H1 (cell line): ENCODE data around the gene STRIP2. TPM values are rescaled to one million over a fixed set of nuclear protein-coding genes. Genes with fewer than 3 reads are reported as not detected.

Experiments used
- CTCF ChIA-PET: fragments of 300-600 bp; sonication (Branson Sonifier 250); formaldehyde crosslinking; loops from one replicate; lab custom pipeline; 2021; ENCODE audit not compliant: partially characterized antibody; lab: Charles Lee
- POLR2A ChIA-PET: fragments of 300-600 bp; sonication (Branson Sonifier 250); formaldehyde crosslinking; loops from one replicate; lab custom pipeline; 2021; ENCODE audit warnings: inconsistent platforms; ENCODE audit not compliant: partially characterized antibody; lab: Charles Lee
- DNase-seq, 2 experiments: peaks; one replicate each; pipeline versions ENCODE4 v3.0.0 to v3.0.0-alpha.2; 2010 to 2022; ENCODE audit warnings: low spot score in 2 of 2, low read depth in 1 of 2, mixed read lengths in 1 of 2
- FAIRE-seq: peaks from 2 replicates; lab custom pipeline; 2011; peaks lifted over from hg19 to GRCh38; lab: Jason Lieb, UNC
- H2AFZ ChIP-seq: 2 replicates; pipeline ENCODE4 v1.8.1; 2012; ENCODE audit warnings: low read length, inconsistent platforms
- H2AK5ac ChIP-seq: 2 replicates; pipeline ENCODE4 v1.6.1; 2013; ENCODE audit warnings: low read depth, low read length
- H2BK120ac ChIP-seq: replicated peaks from 2 replicates; pipeline ENCODE3; 2013; ENCODE audit warnings: low read depth, low read length, inconsistent platforms
- H2BK12ac ChIP-seq: 2 replicates; pipeline ENCODE4 v1.6.1; 2013; ENCODE audit warnings: low read depth, low read length
- H2BK15ac ChIP-seq: 2 replicates; pipeline ENCODE4 v1.6.1; 2013; ENCODE audit warnings: low read length
- H2BK20ac ChIP-seq: 2 replicates; pipeline ENCODE4 v1.6.1; 2013; ENCODE audit warnings: low read length
- H2BK5ac ChIP-seq: 2 replicates; pipeline ENCODE4 v1.6.1; 2013; ENCODE audit warnings: low read depth, low read length
- H3K14ac ChIP-seq: 2 replicates; pipeline ENCODE4 v1.6.1; 2013; ENCODE audit warnings: inconsistent platforms; ENCODE audit not compliant: insufficient read length
- H3K18ac ChIP-seq: 2 replicates; pipeline ENCODE4 v1.6.1; 2013; ENCODE audit warnings: low read length; ENCODE audit errors: extremely low read depth
- H3K23ac ChIP-seq: 2 replicates; pipeline ENCODE4 v1.6.1; 2013; ENCODE audit warnings: inconsistent platforms; ENCODE audit not compliant: insufficient read length
- H3K23me2 ChIP-seq: 2 replicates; pipeline ENCODE4 v1.6.1; 2013; ENCODE audit warnings: low read depth, low read length
- H3K27ac ChIP-seq: 2 replicates; pipeline ENCODE4 v1.6.1; 2011; ENCODE audit warnings: low read depth, low read length, inconsistent platforms
- H3K27me3 ChIP-seq, 4 experiments: replicated peaks in 1 of 4; 1 replicate in 1 of 4; 2 replicates in 3 of 4; pipeline versions ENCODE4 v1.6.1 to v1.8.1; 2011 to 2013; ENCODE audit warnings: low read length in 3 of 4, mild to moderate bottlenecking in 3 of 4, inconsistent platforms in 2 of 4, mixed read lengths in 2 of 4, moderate library complexity in 1 of 4; ENCODE audit not compliant: control insufficient read depth in 3 of 4, insufficient read depth in 3 of 4; ENCODE audit errors: extremely low read depth in 1 of 4
- H3K36me3 ChIP-seq, 4 experiments: 2 replicates each; pipeline versions ENCODE4 v1.6.1 to v1.8.1; 2011 to 2013; ENCODE audit warnings: mild to moderate bottlenecking in 4 of 4, low read length in 3 of 4, moderate library complexity in 2 of 4, control low read depth in 1 of 4, inconsistent platforms in 1 of 4; ENCODE audit not compliant: insufficient read depth in 4 of 4, control insufficient read depth in 2 of 4
- H3K4ac ChIP-seq: replicated peaks from 2 replicates; pipeline ENCODE3; 2013; ENCODE audit warnings: low read length, low read depth, mixed read lengths, inconsistent platforms; ENCODE audit not compliant: insufficient read length
- H3K4me1 ChIP-seq, 4 experiments: replicated peaks in 1 of 4; 1 replicate in 1 of 4; 2 replicates in 3 of 4; pipeline versions ENCODE4 v1.6.1 to v1.8.1; 2011 to 2013; ENCODE audit warnings: low read length in 3 of 4, inconsistent platforms in 2 of 4, mixed read lengths in 1 of 4; ENCODE audit not compliant: insufficient read depth in 4 of 4, control insufficient read depth in 3 of 4
- H3K4me2 ChIP-seq, 2 experiments: 2 replicates each; pipeline versions ENCODE4 v1.6.1 to v1.8.1; 2011 to 2013; ENCODE audit warnings: low read depth in 2 of 2, low read length in 2 of 2, control low read depth in 1 of 2, inconsistent platforms in 1 of 2, mild to moderate bottlenecking in 1 of 2; ENCODE audit not compliant: insufficient read depth in 1 of 2
- H3K4me3 ChIP-seq, 4 experiments: fragments of 200-600, 300-600 bp in 1 of 4; sonication (generic), shearing (Covaris generic), sonication (Bioruptor Twin) in 1 of 4; 2 replicates each; pipeline versions ENCODE4 v1.5.1 to v1.8.1; 2011 to 2016; ENCODE audit warnings: low read length in 4 of 4, low read depth in 3 of 4, control low read depth in 2 of 4, inconsistent platforms in 2 of 4, mild to moderate bottlenecking in 2 of 4, mixed read lengths in 1 of 4, moderate library complexity in 1 of 4; ENCODE audit not compliant: insufficient read depth in 2 of 4; ENCODE audit errors: extremely low read depth in 1 of 4
- H3K56ac ChIP-seq: replicated peaks from 2 replicates; pipeline ENCODE3; 2013; ENCODE audit warnings: low read depth, mild to moderate bottlenecking, mixed read lengths, low read length, inconsistent platforms; ENCODE audit not compliant: insufficient read length
- H3K79me1 ChIP-seq: 2 replicates; pipeline ENCODE4 v1.6.1; 2013; ENCODE audit warnings: low read depth, low read length, control low read depth
- H3K79me2 ChIP-seq, 2 experiments: 2 replicates each; pipeline versions ENCODE4 v1.6.1 to v1.8.1; 2012 to 2013; ENCODE audit warnings: low read length in 2 of 2, mild to moderate bottlenecking in 2 of 2, inconsistent platforms in 1 of 2; ENCODE audit not compliant: insufficient read depth in 2 of 2, control insufficient read depth in 1 of 2
- H3K9ac ChIP-seq, 4 experiments: replicated peaks in 1 of 4; 1 replicate in 1 of 4; 2 replicates in 3 of 4; pipeline versions ENCODE4 v1.6.1 to v1.8.1; 2011 to 2013; ENCODE audit warnings: low read depth in 3 of 4, low read length in 3 of 4, control low read depth in 2 of 4, mild to moderate bottlenecking in 2 of 4, moderate library complexity in 2 of 4, inconsistent platforms in 1 of 4; ENCODE audit errors: extremely low read depth in 1 of 4
- H3K9me3 ChIP-seq, 2 experiments: 2 replicates each; pipeline versions ENCODE4 v1.6.1 to v1.8.1; 2012 to 2013; ENCODE audit warnings: mild to moderate bottlenecking in 2 of 2, moderate library complexity in 2 of 2, control low read depth in 1 of 2, inconsistent platforms in 1 of 2, low read depth in 1 of 2, low read length in 1 of 2, mixed read lengths in 1 of 2; ENCODE audit not compliant: insufficient read depth in 2 of 2
- H4K20me1 ChIP-seq, 2 experiments: replicated peaks in 1 of 2; 2 replicates each; pipeline versions ENCODE3 to v1.8.1; 2011 to 2013; ENCODE audit warnings: inconsistent platforms in 2 of 2, low read length in 2 of 2, mild to moderate bottlenecking in 1 of 2; ENCODE audit not compliant: insufficient read depth in 2 of 2, control insufficient read depth in 1 of 2
- H4K5ac ChIP-seq: 2 replicates; pipeline ENCODE4 v1.6.1; 2013; ENCODE audit warnings: low read length, low read depth, mixed read lengths, inconsistent platforms; ENCODE audit not compliant: insufficient read length
- H4K8ac ChIP-seq: 2 replicates; pipeline ENCODE4 v1.8.0; 2013; ENCODE audit warnings: mild to moderate bottlenecking, moderate library complexity, low read length, inconsistent platforms; ENCODE audit not compliant: insufficient read depth; ENCODE audit errors: extremely low read depth
- H4K91ac ChIP-seq: replicated peaks from 2 replicates; pipeline ENCODE3; 2013; ENCODE audit warnings: low read length, mixed read lengths, inconsistent platforms; ENCODE audit not compliant: insufficient read length
- CEBPB ChIP-seq: IDR thresholded peaks from 2 replicates; pipeline ENCODE4 v1.6.1; 2012; ENCODE audit warnings: low read depth, low read length
- TBP ChIP-seq: IDR thresholded peaks from 2 replicates; pipeline ENCODE4 v1.6.1; 2011; ENCODE audit warnings: low read depth, low read length, improper control_type of control experiment
- WGBS, 2 experiments: shearing (Covaris generic) in 1 of 2; methylation state at CpG; one replicate each; pipeline versions ENCODE4 v1.1.6 to v1.1.7; 2013 to 2015; ENCODE audit warnings: low lambda C conversion rate in 2 of 2, mixed read lengths in 2 of 2, inconsistent platforms in 1 of 2, low coverage in 1 of 2, missing lambda C conversion rate in 1 of 2; ENCODE audit not compliant: insufficient replicate concordance in 2 of 2, insufficient coverage in 1 of 2, insufficient read length in 1 of 2; ENCODE audit errors: extremely low coverage in 1 of 2, missing lambda C conversion rate in 1 of 2; 5-methylcytosine and 5-hydroxymethylcytosine counted together
- polyA plus RNA-seq, 7 experiments: library from polyadenylated mRNA; depleted of rRNA in 3 of 7; stranded (reverse) in 5 of 7; unstranded in 2 of 7; fragments of >200 nt in 5 of 7; fragments of 200-250 nt in 2 of 7; gene quantifications; 1 replicate in 5 of 7; 2 replicates in 1 of 7; 4 replicates in 1 of 7; pipeline versions ENCODE4 v1.2.1 to v1.2.3, GENCODE V29; 2011 to 2013; ENCODE audit warnings: missing spikeins in 2 of 7, mixed read lengths in 2 of 7
- total RNA-seq: library from RNA; stranded (reverse); fragmentation: NEBNext Ultra II Directional; extraction: Animal tissue kit (Norgen Biotek cat#: 25700); gene quantifications from 2 replicates; pipeline ENCODE4 v1.2.1, GENCODE V29; 2021
- TF ChIP-seq, protein P1 (sequence below): IDR thresholded peaks from 2 replicates; pipeline ENCODE4 v1.6.1; 2012; ENCODE audit warnings: low read length, inconsistent platforms

STRIP2 gene
- total and polyA plus RNA-seq, 2 of the 8 experiments (the other 6 are each of a cell fraction or from before 2014, with no cell fraction given): 5.3 to 8.2 TPM

DNA sequence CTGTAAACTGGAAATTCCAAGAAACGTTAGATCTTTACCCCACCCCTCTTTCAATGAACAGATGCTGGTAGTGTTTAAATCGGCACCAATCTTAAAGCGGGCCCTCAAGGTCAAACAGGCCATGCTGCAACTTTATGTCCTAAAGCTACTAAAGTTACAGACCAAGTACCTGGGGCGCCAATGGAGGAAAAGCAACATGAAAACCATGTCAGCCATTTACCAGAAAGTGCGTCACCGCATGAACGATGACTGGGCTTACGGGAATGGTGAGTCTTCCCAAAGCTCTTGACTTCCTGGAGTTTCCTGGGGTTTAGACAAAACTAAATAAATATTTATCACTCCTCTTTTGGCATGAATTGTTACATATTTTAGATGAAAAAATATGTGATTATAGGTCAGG lies 48.5 kb downstream of the STRIP2 start:
- no peak for DNase-seq

More for the DNA sequence above, 48.5 kb downstream of the STRIP2 start:
- Histone ChIP-seq H3K79me1 (no peaks in the 10 kb centered on the region), H2BK12ac (no peak overlapping the region), H4K5ac (no peak overlapping the region), H3K36me3 (peaks cover 0 to 18% (median 0%) of the 10 kb centered on the region in 4 experiments; a peak in 2 of 8 replicates), H2BK5ac (no peak overlapping the region), H2AFZ (no peak overlapping the region), H3K4me2 (no peak overlapping the region), H3K23ac (no peak overlapping the region), H3K79me2 (no peaks in the 10 kb centered on the region), H2BK15ac (no peak overlapping the region), H4K91ac (no peak overlapping the region), H2BK20ac (no peak overlapping the region), H4K20me1 (no peaks in the 10 kb centered on the region), H3K56ac (no peak overlapping the region), H3K23me2 (no peaks in the 10 kb centered on the region), H3K27ac (no peak overlapping the region), H3K4me3 (no peak overlapping the region), H3K4me1 (no peaks in the 10 kb centered on the region), H2AK5ac (no peak overlapping the region), H3K18ac (no peak overlapping the region), H3K27me3 (no peaks in the 10 kb centered on the region), H3K14ac (no peak overlapping the region), H3K9ac (no peak overlapping the region), H4K8ac (no peak overlapping the region), H2BK120ac (no peak overlapping the region), H3K9me3 (no peaks in the 10 kb centered on the region), H3K4ac (no peak overlapping the region)
- FAIRE-seq: no peak
- WGBS, 2 experiments: 89% methylated on average over 8 of the region's 8 CpGs; no CpG with 5 or more reads in 1 of the 2 experiments
- ChIA-PET POLR2A (no interaction called here), CTCF (interaction anchor here (0.9 to 8.1 kb wide), 4 partner anchors 11 to 347 kb away, joined by 3 to 52 read pairs (median 4); no protein-coding TSS in a partner anchor)
- no peak for TF ChIP-seq CEBPB
- TF ChIP-seq TBP: no peak
- TF ChIP-seq, protein P1, sequence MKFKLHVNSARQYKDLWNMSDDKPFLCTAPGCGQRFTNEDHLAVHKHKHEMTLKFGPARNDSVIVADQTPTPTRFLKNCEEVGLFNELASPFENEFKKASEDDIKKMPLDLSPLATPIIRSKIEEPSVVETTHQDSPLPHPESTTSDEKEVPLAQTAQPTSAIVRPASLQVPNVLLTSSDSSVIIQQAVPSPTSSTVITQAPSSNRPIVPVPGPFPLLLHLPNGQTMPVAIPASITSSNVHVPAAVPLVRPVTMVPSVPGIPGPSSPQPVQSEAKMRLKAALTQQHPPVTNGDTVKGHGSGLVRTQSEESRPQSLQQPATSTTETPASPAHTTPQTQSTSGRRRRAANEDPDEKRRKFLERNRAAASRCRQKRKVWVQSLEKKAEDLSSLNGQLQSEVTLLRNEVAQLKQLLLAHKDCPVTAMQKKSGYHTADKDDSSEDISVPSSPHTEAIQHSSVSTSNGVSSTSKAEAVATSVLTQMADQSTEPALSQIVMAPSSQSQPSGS: no peak
